ENCODE data around the gene EMC9.

The EMC9 gene

DNA sequence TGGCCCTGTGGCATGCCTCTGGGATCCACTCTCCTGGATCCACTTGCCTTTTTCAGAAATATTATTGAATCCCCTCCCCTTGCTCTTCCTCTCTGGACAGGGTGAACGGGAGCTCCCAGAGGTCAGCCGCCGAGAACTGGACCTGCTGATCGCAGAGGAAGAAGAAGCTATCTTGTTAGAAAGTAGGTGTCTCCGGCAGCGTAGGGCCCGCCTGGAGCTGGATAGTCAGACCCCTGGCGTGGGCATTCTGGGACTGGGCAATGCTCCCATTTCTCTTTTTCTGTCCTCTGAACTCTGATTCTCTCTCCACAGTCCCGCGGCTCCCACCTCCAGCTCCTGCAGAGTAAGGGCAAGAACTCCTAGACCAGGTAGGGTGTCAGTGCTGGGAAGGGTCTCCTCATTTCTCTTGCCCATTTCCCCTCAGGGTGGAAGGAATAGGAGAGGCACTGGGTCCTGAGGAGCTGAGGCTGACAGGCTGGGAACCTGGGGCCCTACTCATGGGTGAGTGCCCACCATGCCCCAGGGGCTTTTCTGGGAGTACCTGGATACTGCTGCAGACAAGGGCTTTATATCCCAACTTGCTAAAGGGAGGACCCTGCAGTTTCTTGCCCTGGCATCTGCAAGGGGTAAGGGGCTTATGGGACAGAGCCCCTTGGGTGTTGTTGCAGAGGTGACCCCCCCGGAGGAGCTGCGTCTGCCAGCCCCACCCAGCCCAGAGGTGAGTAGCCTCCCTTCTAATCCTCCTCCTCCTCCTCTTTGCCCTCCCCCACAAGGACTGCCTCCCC is 35.8 kb upstream of the EMC9 start:
- DNase-seq, result no peak

DNA sequence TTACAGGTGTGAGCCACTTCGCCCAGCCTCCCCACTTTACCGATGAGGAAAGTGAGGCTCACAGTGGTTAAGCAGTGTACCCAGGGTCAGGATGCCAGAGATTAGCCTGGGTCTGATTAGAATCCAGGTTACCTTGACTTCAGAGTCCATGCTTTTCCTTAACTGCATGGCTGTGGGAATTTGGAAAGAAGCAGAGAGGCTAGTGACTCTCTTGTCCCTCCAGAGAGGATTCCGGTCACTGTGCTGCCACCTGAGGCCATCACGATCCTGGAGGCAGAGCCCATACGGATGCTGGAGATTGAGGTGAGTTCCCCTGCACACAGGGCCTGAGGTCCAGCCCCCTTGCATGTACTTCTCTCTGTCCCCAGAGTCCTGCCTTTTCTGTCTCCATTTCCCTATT is 35.2 kb upstream of the EMC9 start:
- DNase-seq, result no peak

DNA sequence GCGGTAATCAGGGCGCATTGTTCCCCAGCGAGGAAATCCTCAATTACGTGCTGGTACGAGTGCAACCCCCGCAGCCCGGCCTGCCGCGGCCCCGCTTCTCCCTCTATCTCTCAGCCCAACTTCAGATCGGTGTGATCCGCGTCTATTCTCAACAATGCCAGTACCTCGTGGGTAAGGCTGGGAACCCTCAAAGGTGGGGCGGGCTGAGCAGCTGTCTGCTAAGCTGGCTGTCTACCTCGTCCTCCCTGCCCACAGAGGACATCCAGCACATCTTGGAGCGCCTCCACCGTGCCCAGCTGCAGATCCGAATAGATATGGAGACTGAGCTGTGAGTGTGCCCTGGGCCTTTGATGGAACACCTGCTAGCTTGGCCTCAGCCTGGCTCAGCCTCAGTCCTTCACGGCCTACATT is 31.5 kb upstream of the EMC9 start:
- DNase-seq, result no peak

DNA sequence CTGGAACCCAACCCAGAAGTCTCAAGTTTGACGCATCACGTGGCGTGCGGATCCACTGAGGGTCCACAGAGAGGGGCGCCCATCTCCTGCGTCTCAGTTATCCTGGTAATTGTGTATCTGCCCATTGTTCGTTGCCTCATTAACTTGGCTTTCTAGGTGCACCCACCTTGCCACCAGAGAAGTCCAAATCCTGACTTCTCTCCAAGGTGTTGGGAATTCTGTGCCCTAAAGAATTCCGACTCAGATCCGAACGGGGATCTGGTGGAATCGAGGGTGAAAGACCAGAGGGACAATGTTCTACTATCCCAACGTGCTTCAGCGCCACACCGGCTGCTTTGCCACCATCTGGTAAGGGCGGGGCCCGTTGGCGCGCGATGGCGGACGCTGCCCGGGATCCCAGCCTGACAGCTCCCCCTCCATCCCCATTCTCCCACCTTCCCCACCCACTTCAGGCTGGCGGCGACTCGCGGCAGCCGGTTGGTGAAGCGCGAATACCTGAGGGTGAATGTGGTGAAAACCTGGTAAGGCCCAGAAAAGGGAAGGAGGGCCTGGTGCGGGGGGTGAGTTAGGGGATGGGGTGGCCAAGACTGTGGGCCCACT is 31.0 kb upstream of the EMC9 start:
- no peak for DNase-seq

DNA sequence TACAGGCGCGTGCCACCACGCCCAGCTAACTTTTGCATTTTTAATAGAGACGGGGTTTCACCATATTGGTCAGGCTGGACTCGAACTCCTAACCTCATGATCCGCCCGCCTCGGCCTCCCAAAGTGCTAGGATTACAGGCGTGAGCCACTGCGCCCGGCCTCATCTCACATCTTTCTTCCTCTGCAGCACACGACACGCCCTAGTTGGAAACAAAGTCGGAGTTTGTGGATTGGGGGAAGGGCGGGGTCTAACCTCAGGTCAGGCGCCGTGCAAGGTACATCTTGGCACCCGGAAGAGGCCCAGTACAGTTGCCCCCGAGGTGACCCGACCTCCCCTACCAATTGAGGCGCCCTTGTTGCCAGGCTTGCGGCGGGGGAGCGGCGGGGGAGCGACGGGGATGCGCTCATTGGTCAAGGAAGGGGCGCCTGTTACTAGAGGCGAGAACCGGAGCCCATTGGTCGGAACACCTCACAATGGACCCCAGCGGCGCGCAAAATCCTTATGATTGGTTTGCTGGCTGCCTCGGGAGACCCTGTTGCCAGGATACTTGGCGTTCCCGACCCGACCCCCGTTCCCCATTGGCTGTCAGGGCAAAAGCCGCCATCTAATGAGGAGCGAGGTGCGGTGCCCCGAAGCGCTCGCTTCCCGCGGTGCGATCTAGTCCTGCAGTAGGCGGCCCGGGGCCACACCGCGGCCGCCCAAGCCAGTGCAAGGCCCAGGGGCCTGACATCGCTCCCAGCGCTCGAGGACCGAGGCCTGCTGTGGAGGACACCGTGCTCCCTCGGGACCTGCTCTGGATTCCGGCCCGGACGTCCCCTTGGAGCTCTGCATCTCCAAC is 30.2 kb upstream of the EMC9 start, which contains the start of gene REC8:
Gene REC8 (plus strand): TSS at position 659 of the 839 bp plus-strand sequence. CDS start 473 bp downstream, outside the sequence.
- DNase-seq, result peak; percentile 66

DNA sequence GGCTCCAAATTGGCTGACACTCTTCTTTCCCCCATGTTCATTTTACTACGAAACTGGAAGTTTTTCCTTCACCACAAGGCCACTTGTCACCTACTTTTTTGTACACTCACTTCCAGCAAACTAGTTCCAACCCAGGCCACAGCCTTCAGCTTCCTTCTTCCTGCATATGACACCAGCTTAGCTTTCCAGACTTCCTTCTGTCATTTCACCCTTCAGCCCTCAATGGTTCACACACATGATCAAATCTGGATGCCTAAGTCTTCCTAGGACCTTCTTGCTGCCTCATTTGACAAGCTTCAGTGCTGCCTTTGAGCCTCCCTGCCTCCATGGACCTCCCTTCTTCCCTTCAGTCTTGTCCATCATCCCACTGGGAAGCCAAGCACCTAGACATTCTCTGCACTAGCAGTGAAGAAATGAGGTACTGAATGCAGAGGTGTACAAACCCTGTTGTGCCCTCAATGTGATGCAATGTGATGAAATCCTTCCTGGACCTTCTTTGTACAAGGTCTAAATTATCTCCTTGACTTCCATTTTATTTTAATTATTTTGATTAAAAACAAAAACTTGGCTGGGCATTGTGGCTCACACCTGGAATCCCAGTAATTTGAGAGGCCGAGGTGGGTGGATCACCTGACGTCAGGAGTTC is 26.2 kb upstream of the EMC9 start:
- no peak for DNase-seq

DNA sequence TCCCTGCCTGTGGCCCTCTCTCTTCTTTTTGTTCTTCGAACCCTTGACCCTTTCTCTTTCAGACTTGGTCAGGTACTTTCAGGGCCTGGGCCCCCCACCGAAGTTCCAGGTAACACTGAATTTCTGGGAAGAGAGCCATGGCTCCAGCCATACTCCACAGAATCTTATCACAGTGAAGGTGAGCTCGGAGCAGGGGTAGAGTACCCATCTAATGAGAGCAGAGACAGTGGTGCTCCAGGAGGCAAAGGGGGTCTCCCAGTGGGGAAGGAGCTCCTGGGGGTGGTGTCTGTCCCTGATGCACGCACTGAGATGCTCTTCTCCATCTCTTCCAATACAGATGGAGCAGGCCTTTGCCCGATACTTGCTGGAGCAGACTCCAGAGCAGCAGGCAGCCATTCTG is 24.4 kb upstream of the EMC9 start:
- no peak for DNase-seq

DNA sequence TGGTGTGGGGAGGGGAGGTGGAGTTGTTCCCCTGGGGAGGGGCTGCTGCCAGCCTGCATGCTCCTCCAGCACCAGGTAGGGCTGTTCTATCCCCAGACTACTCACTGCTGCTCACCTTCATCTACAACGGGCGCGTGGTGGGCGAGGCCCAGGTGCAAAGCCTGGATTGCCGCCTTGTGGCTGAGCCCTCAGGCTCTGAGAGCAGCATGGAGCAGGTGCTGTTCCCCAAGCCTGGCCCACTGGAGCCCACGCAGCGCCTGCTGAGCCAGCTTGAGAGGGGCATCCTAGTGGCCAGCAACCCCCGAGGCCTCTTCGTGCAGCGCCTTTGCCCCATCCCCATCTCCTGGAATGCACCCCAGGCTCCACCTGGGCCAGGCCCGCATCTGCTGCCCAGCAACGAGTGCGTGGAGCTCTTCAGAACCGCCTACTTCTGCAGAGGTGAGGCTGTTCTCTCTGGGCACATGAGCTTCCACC is 23.2 kb upstream of the EMC9 start:
- no peak for DNase-seq

DNA sequence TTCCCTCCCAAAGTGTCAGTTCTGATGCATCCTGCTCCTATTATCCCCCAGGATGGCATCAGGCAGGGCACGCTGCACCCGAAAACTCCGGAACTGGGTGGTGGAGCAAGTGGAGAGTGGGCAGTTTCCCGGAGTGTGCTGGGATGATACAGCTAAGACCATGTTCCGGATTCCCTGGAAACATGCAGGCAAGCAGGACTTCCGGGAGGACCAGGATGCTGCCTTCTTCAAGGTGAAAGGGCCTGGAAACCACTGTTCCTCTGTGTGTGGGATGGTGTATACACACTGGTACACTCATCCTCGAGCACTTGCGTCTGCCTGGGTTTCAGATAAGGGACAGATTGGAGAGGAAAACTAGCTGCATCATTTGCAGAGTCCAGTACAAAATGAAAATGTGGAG is 20.7 kb upstream of the EMC9 start:
- no peak for DNase-seq

DNA sequence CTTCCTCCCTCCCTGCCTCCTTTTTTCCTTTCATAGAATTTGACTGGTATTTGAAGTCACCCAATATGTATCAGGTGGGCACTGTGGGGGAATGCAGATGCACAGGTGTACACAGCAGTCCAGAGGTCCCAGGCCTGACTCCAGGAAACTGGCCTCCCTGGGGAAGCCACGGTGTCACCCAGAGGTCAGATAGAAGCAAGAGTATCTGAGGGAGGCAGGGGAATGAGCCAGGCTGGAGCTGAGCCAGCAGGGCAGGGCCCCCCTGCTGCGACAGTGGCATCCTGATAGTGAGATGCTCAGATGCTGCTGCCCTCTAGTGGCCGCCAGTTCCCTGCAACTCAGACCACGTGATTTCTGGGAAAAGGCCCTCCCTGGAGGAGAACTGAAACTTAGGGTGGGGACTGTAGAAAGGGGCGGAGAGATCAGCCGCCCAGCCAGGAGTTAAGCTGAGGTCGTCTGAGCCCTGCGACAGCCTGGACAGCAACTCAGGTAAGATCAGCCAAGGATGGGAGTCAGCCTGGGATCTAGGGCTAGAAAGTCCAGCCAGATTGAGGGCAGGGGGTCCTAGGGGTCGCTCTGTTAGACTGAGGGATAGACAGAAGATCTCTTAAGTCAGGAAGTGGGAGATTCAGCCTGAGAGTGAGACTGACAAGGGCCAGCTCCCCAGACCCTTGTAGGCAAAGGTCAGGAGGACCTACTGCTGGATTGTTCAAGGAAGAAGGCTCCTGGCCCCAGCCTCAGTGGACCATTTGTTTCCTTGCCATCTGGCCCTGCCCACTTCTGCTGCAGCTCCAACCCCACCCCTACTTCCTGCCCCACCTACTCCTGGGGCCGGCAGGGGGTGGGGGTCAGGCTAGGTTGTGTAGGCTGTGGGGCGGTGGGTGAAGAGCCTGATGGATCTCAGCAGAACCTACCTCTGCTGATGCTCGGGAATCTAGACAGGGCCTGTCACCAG is 19.7 kb upstream of the EMC9 start, which contains the start of gene IRF9:
Gene IRF9 (plus strand): TSS at position 416 of the 955 bp plus-strand sequence. CDS start 880 bp downstream, outside the sequence.
- peak; percentile 89 for DNase-seq

DNA sequence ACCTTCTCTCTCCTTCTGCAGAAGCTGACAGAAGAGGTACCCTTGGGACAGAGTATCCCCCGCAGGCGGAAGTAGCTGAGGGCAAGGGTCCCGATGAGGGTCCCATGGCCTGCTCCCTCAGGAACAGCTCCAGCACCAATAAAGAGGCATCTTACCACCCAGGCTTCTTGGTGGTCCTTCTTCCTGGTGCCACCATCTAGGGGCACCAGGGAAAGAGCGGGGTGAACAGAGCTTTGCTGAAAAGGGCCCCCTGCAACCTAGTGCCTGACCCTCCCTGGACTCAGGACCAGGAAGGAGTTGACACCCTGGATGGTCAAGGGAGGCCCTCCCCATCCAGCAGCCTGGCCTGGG is 19.1 kb upstream of the EMC9 start:
- DNase-seq, result no peak

DNA sequence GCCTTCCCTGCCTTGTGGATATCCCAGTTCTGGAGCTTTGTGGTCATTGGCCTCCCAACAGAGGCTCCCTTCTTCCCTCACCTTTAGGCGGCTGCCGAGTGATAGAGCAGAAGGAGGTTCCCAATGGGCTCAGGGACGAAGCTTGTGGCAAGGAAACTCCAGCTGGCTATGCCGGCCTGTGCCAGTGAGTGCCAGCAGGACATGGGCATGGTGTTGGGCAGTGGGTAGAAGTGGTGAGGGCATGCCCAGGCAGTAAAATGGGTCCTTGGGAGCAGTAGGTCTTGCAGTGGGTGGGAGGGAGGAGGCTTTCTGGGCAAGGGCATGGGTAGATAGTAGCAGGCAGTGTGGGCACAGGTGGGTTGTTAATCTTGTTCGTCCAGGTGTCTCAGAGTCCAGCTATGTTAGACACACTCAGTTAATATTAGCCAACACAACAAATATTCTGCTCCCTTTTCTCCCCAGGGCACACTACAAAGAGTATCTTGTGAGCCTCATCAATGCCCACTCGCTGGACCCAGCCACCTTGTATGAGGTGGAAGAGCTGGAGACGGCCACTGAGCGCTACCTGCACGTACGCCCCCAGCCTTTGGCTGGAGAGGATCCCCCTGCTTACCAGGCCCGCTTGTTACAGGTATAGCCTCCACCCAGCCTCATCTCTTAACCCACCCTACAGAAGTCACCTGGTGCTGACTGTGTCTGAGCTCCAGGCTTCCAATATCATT is 18.5 kb upstream of the EMC9 start:
- no peak for DNase-seq

DNA sequence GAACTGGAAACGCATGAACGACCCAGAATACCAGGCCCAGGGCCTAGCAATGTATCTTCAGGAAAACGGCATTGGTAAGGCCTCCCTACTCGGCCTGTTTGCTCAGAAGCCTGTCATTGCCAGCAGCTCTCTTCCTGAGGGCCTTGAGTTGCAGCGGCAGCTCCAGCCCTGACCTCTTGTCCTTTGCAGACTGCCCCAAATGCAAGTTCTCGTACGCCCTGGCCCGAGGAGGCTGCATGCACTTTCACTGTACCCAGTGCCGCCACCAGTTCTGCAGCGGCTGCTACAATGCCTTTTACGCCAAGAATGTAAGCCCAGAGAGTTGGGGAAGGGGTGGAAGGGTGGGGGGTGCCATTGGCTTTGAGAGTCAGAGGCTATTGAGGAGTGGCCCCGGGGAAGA is 15.9 kb upstream of the EMC9 start:
- no peak for DNase-seq

DNA sequence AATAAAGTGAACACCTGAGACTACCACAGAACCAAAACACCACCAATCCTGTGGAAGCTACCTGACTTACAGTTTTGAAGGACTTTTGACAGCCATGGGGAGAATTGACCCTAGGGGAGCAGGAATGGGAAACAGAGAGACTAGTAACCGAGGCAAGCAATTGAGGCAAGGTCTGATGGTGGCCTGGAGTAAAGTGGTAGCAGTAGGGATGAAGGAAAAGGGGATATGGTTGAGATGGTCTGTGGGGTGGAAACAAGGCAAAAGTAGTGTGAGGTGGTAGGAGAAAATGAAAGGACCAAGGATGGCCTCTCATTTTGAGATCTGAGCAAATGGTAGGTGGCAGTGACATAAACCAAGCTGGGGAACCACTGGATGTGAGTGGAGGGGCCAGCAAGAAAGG is 15.4 kb upstream of the EMC9 start:
- DNase-seq, result no peak

DNA sequence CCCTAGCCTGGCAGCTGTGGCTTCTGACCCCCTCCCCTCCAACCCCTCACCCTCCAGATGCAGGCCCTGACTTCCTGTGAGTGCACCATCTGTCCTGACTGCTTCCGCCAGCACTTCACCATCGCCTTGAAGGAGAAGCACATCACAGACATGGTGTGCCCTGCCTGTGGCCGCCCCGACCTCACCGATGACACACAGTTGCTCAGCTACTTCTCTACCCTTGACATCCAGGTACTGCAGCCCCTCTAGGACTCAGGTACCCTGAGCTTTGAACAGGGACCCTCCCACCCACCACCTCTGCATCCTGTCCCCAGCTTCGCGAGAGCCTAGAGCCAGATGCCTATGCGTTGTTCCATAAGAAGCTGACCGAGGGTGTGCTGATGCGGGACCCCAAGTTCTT is 13.7 kb upstream of the EMC9 start:
- DNase-seq, result no peak

DNA sequence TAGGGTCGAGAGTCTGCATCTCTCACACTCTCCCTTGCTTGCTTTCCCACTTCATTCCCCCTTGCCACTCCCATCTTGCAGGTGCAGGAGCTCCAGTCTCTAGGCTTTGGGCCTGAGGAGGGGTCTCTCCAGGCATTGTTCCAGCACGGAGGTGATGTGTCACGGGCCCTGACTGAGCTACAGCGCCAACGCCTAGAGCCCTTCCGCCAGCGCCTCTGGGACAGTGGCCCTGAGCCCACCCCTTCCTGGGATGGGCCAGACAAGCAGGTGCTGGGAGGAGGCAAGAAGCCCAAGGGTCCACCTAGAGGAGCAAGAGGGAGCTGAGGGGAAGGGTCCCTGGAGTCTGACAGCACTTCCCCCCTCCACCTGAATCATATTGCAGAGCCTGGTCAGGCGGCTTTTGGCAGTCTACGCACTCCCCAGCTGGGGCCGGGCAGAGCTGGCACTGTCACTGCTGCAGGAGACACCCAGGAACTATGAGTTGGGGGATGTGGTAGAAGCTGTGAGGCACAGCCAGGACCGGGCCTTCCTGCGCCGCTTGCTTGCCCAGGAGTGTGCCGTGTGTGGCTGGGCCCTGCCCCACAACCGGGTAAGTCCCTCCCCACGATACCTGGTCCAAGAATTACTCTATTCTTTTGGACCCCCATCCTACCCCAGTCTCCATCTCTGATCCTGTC is 10.2 kb upstream of the EMC9 start:
- no peak for DNase-seq

DNA sequence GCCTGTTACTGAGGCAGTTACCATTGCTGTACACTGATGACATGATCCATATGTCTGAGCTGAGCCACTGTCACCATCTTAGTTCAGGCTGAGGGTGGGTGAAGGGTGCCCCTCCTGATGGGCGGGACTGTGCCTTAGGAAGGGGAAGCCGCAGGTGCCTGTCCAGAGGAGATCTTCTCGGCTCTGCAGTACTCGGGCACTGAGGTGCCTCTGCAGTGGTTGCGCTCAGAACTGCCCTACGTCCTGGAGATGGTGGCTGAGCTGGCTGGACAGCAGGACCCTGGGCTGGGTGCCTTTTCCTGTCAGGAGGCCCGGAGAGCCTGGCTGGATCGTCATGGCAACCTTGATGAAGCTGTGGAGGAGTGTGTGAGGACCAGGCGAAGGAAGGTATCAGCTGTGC is 9.6 kb upstream of the EMC9 start:
- no peak for DNase-seq

DNA sequence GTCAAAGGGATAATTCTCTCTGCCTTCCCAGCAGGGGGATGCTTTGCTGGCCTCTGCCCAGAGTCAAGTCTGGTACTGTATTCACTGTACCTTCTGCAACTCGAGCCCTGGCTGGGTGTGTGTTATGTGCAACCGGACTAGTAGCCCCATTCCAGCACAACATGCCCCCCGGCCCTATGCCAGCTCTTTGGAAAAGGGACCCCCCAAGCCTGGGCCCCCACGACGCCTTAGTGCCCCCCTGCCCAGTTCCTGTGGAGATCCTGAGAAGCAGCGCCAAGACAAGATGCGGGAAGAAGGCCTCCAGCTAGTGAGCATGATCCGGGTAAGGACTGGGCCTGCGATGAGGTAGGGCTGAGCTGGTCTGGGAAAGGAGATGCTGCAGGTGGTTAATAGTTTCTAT is 9.2 kb upstream of the EMC9 start:
- no peak for DNase-seq

DNA sequence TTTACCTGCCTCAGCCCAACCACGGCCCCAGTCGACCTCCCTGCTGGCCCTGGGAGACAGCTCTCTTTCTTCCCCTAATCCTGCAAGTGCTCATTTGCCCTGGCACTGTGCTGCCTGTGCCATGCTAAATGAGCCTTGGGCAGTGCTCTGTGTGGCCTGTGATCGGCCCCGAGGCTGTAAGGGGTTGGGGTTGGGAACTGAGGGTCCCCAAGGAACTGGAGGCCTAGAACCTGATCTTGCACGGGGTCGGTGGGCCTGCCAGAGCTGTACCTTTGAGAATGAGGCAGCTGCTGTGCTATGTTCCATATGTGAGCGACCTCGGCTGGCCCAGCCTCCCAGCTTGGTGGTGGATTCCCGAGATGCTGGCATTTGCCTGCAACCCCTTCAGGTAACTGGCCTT is 8.7 kb upstream of the EMC9 start:
- no peak for DNase-seq

DNA sequence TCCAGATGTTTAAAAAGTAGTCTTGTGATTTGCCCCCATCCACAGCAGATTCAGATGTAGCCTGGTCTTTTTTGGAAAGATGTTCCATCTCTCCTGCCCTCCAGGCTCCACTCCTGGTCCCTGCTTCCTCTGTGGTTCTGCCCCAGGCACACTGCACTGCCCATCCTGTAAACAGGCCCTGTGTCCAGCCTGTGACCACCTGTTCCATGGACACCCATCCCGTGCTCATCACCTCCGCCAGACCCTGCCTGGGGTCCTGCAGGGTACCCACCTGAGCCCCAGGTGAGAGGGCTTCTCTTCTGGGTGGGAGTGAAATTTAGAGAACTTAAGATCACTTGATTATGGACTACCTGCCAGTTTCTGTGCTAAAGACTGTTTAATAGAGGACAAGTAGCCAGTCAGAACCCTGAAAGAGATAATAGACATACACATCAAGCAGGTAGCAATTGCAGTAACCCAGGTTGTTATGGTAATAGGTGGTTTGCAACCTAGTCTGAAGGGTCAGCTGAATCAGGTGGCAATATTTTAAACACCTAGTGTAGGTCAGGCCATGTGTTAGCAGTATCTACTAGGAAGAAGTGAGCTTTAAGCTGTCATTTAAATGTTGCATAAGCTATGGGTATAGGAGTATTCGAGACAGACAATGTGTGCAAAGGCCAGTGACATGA is 8.0 kb upstream of the EMC9 start:
- DNase-seq, result no peak

Measured in NCI-H1048 (cell line).